ENCODE results near the gene PPIA.

DNA sequence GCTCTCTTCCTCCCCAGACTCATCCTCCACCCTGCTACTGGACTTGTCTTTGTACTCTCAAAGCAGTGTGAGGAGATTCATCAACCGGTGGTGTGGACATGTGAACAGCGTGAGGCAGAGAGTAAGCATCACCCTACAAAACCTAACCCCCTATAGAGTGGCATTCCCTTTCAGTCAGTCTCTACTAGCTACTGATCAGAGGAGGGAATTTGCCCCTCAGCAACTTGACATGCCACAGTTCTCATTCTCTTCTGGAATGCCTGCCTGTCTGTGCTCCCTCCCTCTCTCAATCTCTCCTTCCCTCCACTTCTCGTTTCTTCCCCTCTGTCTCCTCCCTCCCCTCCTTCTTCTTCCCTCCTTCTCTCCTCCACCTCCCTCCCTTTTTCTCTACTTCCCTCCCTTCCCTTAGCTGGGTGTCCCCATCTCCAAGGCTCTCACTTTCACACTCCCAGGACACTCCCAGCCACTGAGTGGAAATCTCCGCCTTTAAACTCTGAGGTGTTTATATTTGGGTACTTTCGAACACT, 26.8 kb downstream of the PPIA start:
- TF ChIP-seq POLR2AphosphoS5 (IDR thresholded peaks at IDR 0.05; ENCODE audit: low read depth), result peak; percentile 20
- TF ChIP-seq, protein P1, sequence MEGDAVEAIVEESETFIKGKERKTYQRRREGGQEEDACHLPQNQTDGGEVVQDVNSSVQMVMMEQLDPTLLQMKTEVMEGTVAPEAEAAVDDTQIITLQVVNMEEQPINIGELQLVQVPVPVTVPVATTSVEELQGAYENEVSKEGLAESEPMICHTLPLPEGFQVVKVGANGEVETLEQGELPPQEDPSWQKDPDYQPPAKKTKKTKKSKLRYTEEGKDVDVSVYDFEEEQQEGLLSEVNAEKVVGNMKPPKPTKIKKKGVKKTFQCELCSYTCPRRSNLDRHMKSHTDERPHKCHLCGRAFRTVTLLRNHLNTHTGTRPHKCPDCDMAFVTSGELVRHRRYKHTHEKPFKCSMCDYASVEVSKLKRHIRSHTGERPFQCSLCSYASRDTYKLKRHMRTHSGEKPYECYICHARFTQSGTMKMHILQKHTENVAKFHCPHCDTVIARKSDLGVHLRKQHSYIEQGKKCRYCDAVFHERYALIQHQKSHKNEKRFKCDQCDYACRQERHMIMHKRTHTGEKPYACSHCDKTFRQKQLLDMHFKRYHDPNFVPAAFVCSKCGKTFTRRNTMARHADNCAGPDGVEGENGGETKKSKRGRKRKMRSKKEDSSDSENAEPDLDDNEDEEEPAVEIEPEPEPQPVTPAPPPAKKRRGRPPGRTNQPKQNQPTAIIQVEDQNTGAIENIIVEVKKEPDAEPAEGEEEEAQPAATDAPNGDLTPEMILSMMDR (IDR thresholded peaks at IDR 0.05; ENCODE audit: insufficient read depth, low read length), result no peak
- TF ChIP-seq, protein P2, sequence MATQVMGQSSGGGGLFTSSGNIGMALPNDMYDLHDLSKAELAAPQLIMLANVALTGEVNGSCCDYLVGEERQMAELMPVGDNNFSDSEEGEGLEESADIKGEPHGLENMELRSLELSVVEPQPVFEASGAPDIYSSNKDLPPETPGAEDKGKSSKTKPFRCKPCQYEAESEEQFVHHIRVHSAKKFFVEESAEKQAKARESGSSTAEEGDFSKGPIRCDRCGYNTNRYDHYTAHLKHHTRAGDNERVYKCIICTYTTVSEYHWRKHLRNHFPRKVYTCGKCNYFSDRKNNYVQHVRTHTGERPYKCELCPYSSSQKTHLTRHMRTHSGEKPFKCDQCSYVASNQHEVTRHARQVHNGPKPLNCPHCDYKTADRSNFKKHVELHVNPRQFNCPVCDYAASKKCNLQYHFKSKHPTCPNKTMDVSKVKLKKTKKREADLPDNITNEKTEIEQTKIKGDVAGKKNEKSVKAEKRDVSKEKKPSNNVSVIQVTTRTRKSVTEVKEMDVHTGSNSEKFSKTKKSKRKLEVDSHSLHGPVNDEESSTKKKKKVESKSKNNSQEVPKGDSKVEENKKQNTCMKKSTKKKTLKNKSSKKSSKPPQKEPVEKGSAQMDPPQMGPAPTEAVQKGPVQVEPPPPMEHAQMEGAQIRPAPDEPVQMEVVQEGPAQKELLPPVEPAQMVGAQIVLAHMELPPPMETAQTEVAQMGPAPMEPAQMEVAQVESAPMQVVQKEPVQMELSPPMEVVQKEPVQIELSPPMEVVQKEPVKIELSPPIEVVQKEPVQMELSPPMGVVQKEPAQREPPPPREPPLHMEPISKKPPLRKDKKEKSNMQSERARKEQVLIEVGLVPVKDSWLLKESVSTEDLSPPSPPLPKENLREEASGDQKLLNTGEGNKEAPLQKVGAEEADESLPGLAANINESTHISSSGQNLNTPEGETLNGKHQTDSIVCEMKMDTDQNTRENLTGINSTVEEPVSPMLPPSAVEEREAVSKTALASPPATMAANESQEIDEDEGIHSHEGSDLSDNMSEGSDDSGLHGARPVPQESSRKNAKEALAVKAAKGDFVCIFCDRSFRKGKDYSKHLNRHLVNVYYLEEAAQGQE (IDR thresholded peaks at IDR 0.05; ENCODE audit: insufficient replicate concordance, low read depth), result no peak
- TF ChIP-seq GABPA (IDR thresholded peaks at IDR 0.05; ENCODE audit: low read depth), result no peak

All from HL-60 (cell line).